Activated CD8-positive, alpha-beta memory T cell treated with anti-CD3 and anti-CD28 coated beads for 4 hours (primary cell): Measurements from ENCODE around the gene PCCA.
"Not testable (repeated sequence)": the region's sequence is repeated elsewhere in the genome, so short reads cannot be mapped to it uniquely, and the experiment has no call there.

ENCODE experiments used
- DNase-seq, 2 donors: peaks; one replicate each; pipeline ENCODE4 v3.0.0-alpha.2; 2020; ENCODE audit warnings: low read depth in 2 of 2

Gene PCCA

DNA sequence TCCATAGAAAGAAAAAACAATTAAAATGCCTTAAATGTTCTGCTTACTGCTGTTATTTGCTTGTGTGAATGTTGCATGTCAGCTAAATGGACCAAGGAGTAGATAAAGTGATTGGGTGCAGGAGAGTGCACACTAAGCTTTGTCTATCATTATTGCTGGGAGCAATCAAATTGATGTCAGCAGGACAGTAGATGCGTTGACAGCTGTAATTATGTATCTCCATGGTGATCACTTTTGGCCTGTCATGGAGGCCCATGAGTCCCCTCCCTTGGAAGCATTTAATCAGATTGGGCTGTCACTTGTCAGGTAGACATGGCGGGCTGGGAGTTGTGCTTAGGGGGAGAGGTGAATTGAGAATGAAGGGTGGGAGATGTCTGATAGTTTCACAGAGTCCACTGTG, 215.3 kb downstream of the PCCA start:
- no peak for DNase-seq

DNA sequence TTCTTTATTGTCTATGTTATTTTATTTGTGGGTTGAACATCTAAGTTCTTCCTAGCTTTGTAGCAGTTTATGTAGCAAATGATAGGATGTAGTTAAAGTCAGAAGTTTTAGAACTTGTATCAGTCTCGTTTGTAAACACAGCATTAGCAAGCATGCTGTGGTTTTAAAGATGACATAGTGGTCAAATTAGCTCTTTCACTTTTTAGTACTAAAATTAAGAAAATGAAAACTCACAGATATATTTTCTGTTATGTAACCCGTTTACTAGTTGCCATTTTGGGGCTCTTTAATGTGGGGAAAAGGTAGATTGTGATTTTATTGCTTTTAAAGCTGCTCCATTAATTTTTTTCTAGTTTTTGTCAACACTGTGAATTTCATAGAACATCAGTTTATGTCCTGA, 216.5 kb downstream of the PCCA start:
- DNase-seq, result no peak

DNA sequence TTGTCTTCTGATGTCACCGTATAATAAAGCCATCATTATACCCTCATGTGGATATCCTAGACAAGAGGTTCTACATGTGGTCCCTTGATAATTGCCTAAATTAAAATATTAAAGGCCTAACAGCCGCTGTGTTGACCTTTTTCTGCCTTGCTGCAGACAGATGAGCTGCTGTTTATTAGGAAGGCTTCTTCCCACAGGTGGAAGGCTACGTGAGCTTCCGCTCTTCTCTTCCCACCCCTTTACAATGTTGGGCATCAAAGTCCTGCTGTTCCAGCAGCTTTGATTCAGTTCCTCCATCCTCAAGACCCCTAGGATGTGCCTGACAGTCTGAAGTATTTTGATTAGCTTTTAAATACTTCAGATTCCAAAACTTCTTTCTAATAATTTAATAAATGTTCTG, 217.1 kb downstream of the PCCA start:
- DNase-seq, result no peak

DNA sequence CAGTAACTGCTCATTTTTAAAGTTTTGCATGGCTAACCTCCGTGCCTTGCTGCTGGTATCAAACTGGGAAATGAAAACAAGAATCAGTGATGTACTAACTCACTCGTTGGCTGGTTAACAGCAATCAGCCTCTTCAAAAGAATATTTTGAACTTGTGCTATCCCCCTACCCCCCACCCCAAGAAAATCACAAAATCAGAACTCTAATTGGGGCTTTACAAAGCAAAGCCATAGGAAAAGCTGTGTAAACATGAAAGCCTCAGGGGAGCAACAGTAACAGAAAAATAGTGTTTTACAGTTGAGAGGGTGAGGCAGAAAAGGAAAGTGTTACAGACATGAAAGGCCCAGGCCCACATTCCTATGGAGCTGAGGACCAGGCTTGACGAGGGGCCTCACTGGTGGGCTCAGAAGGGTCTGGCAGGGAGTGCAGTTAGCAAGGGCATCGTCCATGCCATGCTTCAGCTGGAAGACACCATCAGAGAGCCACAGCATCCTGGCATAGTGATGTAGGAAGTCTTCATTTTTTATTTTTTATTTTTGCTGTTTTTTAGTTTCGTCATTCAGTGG, 217.6 kb downstream of the PCCA start:
- no peak for DNase-seq

DNA sequence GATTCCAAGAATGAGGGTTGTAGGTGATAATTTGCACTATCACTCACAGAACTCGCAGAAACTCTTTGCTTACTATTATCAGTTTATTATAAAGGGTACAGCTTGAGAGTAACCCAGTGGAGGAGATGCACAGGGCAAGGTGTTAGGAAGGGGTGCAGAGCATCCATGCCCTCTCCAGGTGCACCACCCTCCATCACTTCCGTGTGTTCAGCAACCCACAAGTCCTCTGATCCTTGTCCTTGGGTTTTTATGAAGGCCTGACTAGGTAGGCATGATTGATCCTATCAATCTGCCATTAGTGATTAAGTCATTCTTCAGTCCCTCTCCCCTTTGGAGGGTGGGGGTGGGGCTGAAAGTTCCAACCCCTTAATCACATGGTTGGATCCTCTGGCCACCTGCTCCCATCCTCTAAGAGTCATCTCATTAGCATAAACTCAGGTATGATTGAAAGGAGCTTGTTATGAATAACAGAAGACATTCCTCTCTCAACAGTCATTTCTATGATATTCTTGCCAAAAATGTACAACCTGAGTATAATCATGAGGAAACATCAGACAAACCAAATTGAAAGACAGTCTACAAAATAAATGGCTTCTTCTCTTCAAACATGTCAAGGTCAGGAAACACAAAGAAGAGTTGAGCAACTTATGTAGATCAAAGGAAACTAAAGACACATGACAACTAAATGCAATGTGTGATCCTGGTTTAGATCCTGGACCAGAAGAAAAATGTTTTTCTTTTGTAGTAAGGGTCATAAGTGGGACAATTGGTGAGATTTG, 225.4 kb downstream of the PCCA start:
- no peak for DNase-seq

DNA sequence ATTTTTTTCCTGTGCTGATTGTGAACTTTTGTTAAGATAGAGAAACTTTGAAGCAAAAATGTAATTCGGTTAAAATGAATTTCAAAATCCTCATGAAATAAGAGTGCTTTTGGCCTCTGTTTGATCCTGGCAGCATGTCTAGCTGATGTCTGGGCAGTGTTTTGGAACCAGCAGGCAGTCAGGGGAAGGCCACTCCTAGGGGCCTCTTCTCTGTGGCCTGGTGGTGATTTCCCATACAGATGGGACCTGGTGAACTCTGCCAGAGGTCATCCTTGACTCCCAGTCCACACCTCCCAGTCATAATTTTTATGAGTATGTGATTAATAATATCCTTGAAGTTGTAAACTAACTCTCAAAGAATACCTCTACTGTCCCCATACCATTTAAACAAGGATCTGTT, 226.6 kb downstream of the PCCA start:
- DNase-seq, result no peak

DNA sequence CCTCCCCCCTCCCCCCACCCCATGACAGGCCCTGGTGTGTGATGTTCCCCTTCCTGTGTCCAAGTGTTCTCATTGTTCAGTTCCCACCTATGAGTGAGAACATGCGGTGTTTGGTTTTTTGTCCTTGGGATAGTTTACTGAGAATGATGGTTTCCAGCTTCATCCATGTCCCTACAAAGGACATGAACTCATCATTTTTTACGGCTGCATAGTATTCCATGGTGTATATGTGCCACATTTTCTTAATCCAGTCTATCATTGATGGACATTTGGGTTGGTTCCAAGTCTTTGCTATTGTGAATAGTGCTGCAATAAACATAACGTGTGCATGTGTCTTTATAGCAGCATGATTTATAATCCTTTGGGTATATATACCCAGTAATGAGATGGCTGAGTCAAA, 229.6 kb downstream of the PCCA start:
- DNase-seq, result not testable (repeated sequence)

DNA sequence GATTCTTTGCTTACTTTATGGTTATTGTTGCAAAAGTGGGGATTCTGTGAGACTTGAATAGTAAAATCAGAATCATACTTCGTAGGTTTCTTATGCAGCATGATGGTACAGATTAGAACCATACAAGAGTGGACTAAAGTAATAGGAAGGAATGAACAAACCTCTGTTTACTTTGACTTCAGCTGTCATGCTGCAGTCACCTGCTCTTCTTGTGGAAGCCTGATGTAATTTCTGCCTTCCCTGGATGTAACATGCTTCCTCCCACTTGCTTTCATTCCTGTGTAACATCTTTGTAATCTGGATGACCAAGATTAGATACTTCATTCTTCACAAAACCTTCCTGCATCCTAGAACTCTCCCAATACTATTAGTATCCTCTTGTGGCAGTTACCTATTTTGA, 235.0 kb downstream of the PCCA start:
- DNase-seq, result no peak

DNA sequence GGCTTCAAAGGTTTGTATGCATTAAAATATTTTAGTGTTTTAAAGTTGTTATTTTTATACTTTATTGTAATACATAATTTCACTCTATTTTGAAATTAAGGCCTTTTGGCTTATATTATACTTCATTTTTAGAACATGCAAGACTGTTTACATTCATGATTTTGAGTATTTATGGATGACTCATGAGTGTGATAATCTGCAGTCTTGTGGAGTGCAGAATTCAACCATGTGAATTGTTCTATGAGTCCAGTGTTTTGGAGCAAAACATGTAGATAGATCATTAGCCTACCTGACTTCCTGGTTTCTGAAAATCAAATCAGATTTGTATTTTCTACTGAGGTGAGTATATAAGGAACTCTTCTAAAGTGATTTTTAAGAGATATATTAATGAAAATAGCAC, 241.8 kb downstream of the PCCA start:
- no peak for DNase-seq

DNA sequence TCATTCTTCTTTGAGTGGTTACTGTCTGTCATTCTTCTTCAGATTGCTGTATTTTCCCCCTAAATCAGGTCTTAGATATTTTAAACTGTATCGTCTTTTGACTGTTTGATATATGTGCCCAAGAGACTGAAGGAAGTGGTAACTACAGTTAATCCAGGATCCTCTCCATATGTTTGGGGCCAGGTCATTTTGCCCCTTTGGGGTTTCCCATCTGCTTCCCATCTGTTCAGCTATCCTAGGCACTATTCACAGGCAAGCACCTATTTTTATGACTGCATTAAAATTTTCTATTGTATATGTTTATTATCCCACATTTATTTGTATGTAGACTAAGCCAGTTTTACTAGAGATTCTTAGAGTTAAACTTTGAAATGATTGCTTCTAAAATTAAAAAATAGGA, 244.2 kb downstream of the PCCA start:
- DNase-seq, result no peak

DNA sequence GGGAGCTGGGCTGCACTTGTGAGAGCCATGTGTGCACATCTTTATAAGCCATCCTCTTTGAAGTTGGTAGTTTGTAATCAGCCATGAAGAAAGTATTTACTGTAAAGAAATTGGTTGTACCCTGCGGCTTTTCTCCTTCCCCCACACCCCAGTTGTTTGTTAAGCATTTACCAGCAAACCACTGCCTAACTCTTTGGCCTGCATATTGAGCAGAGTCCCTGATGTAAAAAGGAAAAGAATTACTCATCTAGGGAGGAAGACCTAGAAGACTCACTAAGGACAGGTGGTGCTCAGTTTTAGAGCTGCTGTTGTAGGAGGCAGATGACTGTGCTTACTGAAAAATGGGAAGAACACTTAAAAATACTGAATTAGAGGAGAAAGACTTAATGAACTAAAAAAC, 245.3 kb downstream of the PCCA start:
- DNase-seq, result no peak

DNA sequence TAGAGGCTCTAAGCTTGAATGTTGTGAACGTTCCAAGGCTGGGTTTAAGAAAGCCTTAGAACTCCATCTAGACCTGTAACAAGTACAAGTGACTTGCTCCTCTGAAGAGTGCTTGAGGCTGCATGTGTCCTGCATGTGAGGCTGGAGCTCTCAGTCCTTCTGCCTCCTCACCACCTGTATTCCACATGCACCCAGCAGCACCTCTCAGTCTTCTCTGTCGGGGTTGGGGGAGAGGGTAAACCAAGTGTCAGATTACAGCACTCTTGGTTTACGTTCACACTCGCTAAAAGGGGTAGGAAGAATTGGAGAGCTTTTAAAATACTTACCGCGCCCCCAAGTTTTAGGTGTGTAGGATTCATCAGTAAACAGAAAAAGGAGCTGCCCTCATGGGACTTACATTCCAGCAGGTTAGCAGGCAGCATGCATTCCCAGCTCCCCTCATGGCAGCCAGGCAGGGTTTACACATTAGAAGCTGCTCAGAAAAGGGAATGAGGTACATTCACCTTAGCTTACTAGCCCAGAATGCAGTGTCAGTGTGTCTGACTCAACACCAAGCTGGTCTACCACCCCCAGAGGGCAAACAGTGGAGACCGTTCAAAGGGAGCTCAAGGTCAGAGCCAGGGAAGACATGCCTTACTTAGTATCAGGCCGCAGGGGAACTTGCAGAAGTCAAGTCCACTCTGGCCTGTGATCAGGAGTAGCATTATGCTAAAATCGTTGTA, 248.1 kb downstream of the PCCA start:
- DNase-seq, result no peak

DNA sequence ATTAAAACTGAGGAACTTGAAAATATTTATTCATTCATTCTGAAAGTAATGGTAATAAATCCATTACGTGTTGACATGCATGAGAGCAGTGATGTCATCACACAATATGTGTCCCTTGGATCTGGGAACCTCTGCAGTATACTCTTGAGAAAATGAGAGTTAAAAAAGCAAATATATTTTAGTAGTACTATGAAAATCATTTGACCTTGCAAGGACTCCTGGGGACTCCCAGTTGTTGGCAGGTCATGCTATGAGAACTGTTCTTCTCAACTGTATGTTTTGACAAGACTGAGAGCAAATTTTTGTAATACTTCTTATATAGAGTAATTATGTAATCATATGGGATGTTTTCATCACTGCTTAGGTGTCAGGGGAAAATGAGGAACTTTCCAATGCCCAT, 249.4 kb downstream of the PCCA start:
- DNase-seq, result no peak

DNA sequence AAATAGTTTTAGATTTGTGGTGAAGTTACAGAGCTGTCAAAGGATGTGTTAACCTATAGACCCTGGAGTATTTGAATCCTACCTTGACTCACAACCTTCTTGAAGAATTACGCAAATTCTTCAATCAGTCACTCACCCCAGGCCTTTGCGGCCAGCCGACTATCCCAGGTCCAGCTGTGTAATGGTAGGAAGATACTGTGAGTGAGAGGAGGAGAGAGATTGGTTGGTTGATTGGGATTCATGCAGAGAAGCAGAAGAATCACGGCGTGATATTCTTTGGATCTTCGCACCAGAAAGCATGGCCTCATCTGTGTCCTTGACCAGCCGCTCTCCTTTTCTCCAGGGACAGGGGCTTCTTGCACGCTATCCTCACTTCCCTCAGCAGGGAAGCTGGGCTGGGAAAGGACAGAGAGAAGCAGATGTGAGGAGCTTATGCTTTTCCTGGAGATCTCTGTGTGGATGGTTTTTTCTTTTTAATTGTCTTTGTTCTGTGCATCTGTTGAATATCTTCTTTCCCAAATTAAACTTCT, 250.6 kb downstream of the PCCA start:
- DNase-seq, result no peak

DNA sequence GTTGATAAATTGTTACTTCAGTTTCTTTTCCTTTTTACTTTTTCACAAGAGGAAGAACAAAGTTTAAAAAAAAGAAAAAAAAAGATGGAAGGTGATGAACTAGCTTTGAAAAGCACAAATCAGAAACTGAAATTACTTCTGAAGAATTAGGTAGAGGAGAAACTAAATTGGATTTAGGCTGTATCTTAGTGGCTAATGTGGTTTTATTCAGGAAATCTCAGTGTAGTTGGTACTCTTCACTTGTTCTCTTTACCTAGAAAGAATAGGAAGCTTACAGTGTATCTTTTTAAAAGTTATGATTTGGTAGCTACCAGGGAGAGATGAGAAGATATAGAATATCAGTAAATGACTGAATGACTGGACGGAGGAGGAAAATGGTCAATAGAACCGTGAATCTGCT, 252.0 kb downstream of the PCCA start:
- DNase-seq, result no peak

DNA sequence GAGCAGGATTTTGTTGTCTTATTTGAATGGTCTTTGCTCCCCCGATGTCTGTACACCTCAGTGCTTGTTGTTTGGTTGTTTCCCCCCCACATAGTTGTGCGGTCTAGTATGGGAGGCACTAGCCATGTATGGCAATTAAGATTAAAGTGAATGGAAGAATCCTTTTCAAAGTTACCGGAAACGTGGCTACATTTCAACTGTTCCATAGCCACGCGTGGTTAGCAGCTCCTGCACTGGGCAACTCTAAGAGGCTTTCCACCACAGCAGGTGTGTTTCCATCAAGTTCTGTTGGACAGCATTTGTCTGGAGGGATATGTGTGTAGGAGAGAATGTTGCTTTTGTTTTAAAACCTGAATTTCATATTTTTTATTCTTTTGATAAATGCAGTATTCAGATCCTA, 252.4 kb downstream of the PCCA start:
- no peak for DNase-seq

DNA sequence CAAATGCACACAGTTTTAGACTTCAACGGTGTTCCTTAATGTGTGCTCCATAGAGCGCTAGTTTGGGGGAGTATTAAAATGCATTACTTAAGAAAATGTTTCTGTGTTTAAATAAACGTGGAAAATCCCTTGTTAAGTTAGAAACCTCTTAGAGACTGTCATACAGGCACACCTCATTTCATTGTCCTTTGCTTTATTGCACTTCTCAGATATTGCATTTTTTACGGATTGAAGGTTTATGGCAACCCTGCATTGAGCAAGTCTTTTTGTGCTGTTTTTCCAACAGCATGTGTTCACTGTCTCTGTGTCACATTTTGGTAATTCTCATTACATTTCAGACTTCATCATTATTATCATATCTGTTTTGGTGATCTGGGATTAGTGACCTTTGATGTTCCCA, 255.7 kb downstream of the PCCA start:
- DNase-seq, result no peak

DNA sequence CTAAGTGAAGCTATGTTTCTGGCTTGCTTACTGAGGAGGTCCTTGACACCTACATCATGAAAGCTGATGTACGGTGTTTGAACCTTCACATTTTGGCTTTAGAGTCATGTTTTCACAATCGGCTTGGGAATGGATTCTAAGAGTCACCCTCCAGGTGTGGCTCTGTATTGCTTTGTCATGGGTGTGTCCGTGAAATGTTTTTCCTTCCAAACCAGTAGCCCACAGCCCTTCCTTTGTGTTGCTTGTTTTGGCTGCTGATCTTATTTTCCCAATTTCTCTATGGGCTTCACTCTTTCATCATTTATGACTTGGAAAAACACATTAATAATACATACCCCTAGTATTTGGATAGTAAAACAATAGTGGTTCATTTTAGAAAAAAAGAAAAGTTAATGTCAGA, 259.1 kb downstream of the PCCA start:
- no peak for DNase-seq

DNA sequence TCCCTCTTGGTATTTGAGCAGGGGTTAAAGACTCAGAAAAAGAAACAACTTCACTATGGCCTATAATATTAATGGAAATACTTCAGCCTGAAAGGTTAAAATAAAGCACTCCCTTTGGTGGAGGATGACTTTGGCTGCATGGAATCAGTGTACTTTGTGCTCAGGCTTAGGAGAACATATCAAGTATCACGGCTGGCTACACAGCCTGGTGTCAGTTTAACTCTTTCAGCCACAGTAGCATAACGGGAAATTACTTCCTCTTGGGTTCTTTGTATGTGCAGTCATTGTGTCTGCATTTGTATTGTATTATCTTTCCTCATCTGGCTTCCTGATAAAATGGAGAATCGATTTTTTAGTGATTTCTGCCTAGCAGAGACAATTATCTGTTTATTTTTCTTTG, 260.7 kb downstream of the PCCA start:
- no peak for DNase-seq

DNA sequence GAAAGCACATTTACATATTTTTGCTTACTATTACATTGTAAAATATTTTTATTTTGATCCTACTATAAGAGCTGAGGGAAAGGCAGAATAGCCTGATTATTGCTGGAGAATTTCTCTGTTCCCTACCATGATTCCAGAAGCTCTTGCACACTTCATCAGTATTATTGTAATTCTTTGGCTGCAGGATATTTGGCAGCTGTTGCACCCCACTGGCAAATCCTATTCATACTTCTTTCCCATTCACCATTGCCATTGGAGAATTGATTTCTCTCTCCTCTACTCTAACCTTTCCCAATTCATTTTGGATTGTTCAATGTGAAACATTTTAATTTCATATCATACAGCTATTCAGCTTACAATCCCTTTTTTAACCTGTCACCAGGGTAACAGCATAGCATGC, 261.7 kb downstream of the PCCA start:
- no peak for DNase-seq

DNA sequence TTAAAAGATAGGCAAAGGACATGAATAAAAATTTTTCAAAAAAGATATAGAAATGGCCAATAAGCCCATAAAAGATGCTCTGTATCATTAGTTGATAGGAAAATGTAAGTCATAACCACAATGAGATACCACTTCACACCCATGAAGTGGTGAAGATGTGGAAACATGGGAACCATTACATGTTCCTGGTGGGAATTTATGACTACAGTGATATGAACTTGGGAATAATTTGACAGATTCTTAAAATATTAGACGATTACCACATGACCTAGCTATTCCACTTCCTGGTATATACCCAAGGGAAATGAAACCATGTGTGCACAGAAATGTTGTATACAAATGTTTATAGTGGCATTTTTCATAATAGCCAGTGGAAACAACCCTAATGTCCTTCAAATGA, 267.5 kb downstream of the PCCA start:
- DNase-seq, result no peak

DNA sequence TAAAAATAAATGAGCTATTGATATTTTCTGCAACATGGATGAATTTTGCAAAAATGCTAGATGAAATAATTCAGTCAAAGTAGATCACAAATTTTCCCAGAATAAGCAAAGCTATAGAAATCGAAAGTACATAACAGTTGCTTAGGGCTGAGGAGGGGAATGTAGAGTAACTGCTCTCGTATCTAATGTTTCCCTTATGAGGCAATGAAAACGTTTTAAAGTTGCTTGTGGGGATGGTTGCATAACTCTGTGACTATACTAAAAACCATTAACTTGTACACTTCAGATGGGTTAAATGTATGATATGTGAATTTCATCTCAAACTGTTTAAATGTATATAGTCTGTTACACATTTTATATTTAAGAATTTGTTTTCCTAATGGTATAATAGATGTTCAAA, 268.0 kb downstream of the PCCA start:
- no peak for DNase-seq

DNA sequence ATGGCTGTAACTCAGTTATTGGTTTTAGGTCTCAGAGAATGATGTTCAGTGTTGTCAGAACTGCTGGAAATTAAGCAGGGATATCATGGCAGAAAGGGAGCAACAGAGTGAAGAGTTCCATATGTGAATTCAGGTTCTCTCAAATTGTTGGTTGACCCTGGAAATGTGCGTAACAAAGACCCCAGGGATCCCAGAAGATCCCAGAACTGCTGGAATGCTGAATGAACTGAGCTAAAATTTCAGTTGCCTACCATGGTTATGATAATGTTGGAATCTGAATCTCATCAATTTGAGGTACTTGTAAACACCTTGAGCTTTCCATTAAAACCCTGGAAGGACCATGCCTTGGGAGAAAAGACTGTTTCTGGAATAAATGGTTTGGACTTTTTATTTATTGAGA, 268.9 kb downstream of the PCCA start:
- DNase-seq, result no peak
